GM19238 (cell line): ENCODE results near the gene PDLIM5.
"Not testable (repeated sequence)": the region's sequence is repeated elsewhere in the genome, so short reads cannot be mapped to it uniquely, and the experiment has no call there.

ENCODE experiments used
- DNase-seq: peaks from one replicate; pipeline ENCODE4 v3.0.0; 2011; ENCODE audit warnings: low spot score; ENCODE audit not compliant: insufficient read length

The PDLIM5 gene

DNA sequence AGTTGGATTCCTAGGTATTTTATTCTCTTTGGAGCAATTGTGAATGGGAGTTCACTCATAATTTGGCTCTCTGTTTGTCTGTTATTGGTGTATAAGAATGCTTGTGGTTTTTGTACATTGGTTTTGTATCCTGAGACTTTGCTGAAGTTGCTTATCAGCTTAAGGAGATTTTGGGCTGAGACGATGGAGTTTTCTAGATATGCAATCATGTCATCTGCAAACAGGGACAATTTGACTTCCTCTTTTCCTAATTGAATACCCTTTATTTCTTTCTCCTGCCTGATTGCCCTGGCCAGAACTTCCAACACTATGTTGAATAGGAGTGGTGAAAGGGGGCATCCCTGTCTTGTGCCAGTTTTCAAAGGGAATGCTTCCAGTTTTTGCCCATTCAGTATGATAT lies 105.9 kb downstream of the PDLIM5 start:
- DNase-seq, result not testable (repeated sequence)

DNA sequence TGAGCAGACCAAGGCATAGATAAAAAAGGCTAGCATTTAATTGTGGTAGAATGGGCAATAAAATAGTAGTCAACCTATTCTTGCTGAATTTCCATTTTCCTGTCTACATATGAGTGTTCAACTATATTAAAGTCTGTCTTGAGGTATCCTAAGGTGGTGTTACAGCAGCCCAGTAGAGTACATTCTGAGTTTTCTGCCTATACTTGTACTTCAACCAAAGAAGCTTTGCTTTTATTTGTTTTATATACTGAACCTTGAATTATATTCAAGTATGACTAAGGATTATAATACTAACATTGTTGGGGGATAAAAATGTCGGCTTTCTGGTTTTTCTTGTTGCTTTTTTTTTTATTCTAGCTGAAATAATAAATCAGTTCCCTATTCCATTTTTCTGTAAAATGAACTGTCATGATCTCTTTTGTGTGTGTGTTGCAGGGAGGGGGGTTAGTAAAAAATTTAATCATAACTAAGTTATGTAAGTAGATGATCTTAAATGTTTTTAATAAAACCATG lies 106.7 kb downstream of the PDLIM5 start:
- DNase-seq, result no peak

DNA sequence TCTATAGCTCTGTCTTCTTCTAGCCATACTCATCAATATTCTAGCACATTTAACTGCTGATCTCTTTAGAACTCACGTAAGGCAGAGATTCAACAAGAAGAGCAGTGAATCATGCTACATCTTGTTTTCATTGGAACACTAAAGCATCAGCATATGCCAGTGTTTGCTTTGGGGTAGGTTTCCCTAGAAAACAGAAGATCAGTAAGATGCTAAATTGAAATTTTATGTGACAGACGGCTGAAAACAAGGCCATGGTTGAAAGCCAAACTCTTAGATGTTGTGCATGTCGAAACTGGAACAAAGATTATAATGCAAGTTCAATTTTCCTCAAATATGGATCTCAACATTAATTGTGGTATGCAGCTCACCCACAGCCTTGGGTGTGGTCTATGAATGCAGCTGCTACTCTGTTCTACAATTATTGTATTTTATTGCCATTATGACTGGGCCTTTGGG lies 107.6 kb downstream of the PDLIM5 start:
- no peak for DNase-seq

DNA sequence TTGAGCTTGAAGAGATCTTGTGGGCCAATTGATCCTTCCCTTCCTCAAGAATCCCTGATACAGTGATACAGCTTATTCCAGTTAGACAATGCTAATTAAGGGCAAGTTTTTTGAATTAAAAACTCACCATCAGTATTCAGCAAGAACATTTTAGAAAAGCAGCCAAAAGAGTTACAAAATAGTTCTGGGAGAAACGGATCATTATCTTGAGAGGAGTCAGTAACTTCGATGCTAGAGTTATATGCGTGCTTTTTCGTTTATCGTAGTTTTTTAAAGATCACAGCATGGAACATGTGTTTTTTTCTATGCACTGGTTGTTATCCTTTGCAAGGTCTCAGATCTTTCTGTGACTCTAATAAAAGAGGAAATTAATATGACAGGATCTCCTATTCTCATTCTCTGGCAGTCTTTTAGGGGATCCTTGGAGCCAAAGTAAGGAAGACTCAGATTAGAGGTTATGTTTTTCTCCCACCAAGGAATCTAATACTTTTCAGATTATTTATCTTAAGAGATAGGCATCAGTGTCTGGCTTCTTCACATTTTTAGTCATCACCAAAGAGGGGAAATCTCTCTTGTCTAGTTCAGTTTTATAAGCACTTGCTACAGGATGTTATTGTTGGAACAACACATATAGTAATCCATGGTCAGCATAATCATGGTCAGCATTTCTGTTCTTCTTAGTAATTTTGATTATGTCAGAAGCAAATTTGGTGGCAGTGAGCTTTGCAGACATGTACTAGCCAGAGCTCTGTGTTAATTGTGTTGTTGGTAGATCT lies 109.7 kb downstream of the PDLIM5 start:
- no peak for DNase-seq

DNA sequence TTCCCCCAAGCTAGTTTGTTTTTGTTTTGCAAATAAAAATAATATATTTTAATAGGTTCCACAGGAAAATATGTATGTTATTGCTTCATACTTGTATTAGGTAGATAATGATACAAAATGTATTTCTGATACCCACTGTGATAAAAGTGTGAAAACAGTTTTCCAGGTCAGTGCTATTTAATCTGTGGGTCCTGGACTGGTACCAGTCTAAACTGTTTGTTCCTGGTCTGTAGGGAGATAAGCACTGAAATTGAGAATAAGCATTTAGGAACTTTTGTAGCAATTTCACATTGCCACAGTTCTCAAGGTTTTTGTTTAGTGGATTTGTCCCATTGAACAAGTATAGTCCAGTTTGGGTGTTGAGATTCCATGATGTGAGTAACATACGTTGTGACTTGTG lies 110.5 kb downstream of the PDLIM5 start:
- DNase-seq, result no peak

DNA sequence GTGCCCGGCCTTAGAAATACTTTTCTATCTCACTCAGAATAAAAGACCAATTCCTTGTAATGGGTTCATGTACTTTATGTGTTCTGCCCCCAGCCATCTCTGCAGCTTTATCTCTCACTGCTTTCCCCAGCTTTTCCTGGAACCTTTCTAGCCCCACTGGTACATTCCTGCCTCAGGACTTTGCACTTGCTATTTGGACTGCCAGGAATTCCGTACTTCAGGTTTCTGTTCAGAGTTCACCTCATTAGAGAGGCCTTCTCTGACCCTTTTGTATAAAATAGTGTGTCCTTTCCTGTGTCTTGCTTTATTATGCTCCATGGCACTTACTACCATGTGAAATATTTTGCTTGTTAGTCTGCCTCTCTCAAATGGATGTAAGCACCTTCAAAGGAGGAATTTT lies 112.5 kb downstream of the PDLIM5 start:
- no peak for DNase-seq

DNA sequence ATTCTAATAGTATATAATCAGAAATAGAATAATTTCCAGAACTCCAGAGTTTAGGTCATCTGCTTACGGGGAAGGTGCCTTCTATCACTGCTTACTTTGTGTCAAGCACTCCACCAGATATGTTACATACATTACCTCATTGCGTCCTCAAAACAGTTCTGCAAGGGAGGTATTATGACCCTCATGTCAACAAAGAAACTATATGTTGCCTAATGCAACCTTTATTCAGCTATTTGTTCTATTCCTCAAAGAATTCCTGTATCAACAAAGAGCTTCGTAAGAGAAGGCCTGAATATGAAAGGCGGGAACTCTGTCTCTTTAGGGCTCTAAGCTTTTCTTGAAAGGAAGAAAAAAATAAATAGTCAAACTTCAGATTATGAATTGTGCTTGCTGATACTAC lies 114.7 kb downstream of the PDLIM5 start:
- no peak for DNase-seq

DNA sequence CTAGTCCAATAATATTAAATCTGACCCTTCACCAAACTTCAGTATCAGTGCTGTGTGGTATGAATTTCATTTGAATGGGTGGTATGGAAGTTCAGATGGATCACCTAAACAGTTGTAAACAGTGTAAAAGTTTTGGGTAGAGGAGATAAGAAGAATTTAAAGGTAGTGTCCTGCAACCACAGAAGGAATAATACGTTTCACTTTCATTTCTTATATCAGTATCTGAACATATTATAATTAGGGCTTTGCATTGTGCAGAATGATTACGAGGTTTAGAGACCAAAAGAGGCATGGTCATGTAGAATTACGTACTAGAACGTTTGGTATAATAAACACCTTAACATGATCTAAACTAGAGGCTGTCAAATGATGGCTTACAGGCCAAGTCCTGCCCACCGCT lies 116.1 kb downstream of the PDLIM5 start:
- DNase-seq, result no peak

DNA sequence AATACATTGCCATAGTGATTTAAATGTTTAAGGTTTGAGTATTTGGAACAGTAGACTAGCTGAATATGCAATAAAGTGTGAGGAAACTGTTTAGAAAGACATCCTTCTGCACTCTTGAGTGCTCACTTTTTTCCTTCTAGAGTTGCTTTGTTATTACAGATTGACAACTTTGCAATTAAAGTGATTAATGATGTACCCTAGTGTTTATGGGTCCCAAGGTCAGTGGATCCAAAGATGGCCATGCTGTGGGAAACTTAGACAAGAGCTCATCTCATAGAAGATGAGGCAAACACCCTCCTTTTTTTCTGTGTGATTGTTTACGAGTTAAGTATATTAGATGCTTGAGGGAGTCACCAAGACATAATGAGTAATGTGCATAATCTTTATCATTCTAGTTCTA lies 118.8 kb downstream of the PDLIM5 start:
- no peak for DNase-seq

DNA sequence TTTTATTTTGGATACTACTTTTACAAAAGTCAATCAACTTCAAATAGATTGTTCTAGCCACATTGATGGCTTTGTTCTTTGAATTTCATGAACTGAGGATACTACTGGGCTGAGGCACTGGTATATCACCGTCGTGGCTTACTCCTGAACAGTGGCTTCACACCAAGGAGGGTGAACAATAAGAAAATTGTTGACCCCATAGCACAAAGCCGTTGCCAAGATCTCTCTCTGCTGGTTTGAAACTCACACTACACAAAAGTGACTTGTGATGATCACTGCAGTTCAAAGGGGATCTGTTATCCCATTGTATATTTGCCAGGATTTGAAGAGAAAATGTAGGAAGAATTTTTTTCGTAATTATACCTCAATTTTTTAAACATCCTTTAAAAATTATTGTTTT lies 119.6 kb downstream of the PDLIM5 start:
- DNase-seq, result no peak

DNA sequence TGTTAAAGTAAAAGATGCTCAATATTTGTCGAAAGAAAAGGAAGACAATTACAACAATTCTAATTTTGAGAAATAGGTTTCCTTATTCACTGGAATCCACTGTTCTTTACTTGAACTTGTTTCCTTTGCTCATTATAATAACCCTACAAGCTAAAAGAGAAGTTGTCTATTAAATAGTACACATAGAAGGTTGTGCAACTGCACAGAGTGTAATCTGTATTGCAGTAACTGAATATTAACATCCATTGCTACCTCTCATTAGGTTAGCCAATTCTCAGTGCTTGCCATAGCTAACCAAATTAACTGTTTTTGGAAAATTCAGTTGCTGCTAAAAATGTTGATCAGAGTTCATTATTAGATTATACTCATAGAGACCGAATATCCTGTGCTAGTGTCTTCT lies 120.0 kb downstream of the PDLIM5 start:
- DNase-seq, result no peak

DNA sequence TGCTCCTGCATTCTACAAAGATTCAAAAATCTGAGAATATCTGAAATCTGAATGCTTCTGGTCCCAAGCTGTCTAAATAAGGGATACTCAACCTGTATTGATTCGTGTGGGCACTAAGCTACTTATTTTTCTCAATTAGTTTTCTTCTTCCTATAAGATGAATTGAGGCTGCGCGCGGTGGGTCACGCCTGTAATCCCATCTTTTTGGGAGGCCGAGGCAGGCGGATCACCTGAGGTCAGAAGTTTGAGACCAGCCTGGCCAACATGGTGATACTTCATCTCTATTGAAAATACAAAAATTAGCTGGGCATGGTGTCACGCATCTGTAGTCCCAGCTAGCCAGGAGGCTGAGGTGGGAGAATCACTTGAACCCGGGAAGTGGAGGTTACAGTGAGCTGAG lies 122.3 kb downstream of the PDLIM5 start:
- no peak for DNase-seq

DNA sequence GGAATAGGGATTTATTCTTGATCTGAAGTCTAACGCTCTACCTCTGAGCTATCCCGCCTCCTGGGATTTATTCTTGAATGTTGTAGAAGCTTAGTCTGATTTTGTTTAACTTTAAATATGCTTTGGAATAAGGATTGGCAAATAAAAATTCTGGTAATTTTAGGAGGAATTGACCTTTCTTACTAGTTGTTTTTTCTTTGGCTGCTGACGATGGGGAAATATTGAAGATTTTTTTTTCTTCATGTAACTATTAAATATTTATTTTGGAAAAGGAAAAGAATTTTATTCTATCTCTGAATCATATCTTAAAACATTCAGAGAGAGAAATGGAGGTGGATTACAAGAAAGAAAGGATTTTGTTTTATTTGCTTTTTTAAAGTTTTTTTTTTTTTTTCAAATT lies 122.9 kb downstream of the PDLIM5 start:
- DNase-seq, result no peak

DNA sequence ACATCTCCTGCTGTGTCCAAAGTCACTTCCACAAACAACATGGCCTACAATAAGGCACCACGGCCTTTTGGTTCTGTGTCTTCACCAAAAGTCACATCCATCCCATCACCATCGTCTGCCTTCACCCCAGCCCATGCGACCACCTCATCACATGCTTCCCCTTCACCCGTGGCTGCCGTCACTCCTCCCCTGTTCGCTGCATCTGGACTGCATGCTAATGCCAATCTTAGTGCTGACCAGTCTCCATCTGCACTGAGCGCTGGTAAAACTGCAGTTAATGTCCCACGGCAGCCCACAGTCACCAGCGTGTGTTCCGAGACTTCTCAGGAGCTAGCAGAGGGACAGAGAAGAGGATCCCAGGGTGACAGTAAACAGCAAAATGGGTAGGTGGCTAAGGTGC lies 123.9 kb downstream of the PDLIM5 start:
- DNase-seq, result no peak

DNA sequence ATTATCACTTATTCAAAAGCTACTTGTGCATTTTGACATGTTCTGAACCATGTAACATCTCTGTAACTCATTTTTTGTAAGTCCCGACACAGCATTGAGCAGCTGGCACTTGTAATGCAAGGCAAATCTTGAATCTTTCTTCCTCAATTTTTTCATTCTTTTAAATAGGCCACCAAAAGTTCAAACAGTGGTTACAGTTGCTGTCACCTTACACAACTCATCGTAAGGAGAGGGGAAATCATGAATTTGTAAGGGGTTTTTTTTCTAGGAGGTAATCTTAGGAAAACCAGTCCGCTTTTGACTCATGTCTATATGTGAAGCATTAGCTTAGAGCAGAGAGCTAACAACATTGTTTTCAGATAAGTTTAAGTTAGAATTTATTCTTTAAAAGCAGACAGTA lies 124.5 kb downstream of the PDLIM5 start:
- no peak for DNase-seq

DNA sequence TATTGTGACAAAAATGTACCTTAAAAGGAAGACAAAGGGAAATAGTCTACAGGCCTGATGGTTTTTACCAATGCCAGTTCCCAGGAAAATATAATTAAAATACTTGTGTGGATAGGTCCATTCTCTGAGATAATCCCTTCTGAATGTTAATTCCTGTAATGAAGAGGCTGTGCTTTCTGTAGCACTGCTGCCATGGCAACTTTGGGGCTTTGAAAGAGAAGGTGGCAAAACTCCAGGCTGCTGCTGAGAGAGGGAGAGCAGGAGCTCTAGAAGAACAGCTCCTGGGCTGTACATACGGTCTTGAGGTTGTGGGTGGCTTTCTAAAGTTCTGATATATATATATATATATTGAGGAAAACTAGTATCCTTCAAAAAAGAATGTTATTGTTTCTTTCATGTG lies 125.4 kb downstream of the PDLIM5 start:
- DNase-seq, result no peak

DNA sequence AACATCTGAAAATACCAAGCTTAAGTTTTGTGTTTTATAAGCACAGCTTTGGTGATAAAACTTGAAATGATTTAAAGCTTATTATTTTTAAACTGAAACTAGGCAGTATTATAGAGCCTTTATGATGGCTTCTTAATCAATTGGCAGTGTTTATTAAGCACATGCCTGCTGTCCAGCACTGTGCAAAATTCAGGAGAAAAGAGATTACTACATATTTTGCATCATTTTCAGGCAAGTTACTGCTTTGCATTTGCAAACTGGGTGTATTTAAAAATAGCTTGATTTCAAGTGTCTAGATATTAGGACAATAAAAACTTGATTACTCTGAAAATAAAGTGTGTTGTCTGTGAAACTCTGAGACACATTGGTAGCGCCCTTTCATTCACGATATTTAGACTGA lies 126.5 kb downstream of the PDLIM5 start:
- DNase-seq, result no peak

DNA sequence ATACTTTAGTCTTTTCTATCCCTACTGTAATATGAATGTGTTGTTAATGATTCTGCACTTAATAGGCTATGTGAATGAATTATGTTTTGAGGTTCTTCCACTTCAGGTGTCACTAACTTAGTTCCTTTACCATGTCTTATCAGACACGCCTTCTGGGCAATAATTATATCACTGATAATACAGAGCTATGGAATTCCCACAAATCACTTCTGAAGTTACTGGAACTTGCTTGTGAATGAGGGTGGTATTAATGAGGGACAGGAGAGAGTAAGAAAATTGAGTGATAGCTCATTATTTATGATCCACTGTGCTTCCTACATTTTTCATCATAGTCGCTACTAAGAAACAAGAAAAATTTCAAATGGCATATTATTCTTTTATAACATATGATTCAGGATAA lies 130.0 kb downstream of the PDLIM5 start:
- DNase-seq, result no peak

DNA sequence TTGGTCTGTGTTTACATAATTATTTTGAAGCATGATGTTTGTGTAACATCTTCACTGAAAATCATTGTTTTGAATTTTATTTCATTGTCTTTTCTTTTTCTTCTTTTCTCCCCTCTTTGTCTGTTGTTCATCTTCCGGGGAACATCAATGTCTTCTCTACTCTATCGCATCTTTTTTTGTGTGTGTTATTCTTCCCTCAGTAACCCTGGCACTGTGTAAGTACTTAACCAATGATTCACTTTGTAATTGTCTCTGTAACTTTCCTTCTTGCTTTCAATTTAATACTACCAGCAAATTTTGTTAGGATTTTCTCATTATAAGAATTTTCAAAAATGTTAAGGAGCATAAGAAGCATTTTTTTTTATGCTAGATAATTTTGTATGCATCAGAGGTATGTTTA lies 130.8 kb downstream of the PDLIM5 start:
- DNase-seq, result no peak

DNA sequence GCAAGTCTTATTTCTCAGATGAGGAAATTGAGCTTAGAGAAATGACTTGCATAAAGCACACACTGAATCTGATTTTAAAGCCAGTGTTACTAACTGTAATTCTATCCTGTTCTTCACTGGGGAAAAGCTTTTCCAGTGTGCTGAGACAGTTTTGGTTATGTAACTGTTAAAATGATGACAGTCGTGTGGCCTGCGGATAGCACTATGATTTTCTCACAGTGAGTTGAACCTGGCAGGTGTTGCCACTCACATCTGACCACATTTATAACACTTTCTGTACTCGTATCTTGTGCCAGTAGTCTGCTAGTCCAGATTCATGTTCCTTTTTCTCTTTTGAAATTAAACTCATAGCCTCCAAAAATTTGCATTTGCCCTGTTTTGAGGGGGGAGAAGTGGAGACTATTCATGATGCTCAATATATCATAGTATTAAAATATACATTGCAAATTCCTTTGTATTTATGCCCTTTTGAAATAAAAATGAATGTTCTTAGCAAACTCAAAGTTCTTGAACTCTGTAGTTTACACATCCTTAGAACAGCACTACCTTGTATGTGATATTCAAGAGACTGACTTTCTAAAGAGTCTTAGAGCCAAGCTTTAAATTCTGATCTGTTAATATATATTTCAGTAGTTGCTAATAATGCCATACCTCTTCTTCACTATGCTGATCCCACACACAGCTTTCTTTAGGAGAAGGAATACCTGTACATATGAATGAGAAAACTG lies 132.3 kb downstream of the PDLIM5 start:
- no peak for DNase-seq

DNA sequence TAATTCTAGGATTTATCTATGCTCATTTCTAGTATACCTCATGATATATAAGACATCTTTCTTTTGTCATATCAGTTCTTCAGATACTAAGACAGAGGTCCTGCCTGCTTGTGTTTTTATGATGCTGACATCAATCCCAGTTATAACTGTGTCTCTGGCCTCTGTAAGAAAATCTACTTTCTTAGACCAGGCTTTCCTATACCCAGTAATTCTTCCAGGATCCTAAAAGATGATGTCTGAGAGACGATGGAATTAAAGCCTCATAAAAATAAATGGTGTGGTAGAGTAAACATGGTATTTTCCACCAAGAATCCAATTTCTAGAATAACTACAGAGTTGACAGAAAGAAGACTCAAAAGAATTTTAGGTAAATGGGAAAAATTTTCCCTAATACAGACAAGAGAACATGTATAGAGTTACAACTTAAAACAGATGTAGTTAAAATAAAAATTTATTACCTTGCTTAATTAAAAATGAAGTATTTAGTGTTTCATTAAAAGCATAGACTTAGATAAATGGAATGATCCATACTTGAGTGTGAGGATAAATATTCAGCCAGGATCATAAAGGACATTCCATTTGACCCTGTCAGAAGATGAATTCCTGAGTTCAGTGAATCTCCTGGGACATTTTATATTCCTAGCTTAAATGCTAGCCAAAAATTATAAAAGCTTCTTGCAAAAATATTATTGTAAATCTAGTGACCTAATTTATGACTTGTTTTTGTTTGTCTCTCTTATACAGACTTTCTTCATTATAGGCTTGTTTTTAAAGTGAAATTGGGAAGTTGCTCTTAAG lies 137.4 kb downstream of the PDLIM5 start:
- no peak for DNase-seq

DNA sequence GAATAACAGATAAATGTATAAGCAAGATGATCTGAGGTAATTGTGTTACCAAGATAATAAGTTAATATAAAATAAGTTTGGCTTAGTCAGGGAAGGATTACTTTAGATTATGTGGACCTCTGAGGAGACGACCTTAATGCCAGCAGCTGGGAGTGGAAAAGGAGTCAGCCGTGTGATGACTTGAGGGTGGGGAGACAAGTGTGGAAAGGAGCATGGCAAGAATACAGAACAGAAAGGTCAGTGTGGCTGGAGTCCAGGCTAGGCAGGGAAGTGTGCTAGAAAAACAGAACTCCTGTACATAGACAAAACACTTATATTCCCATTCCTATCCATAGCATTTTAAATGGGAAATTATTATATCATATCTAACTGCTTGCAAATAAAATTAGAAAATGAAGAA lies 138.8 kb downstream of the PDLIM5 start:
- no peak for DNase-seq
